Upper lobe of left lung (tissue), 6 donors: ENCODE measurements around the gene ZNF212. TPM values are rescaled to one million over a fixed set of nuclear protein-coding genes. Genes with fewer than 3 reads are reported as not detected.
"Not testable (repeated sequence)": the region's sequence is repeated elsewhere in the genome, so short reads cannot be mapped to it uniquely, and the experiment has no call there.

Experiments used
- ATAC-seq, 2 donors: fragments of 200-7000 bp; cut with Tn5 transposase; one replicate each; pipeline ENCODE4 v1.9.1; 2022; ENCODE audit warnings: mild to moderate bottlenecking in 2 of 2, moderate library complexity in 2 of 2; ENCODE audit not compliant: low FRiP score in 2 of 2
- DNase-seq, 2 donors: peaks; one replicate each; pipeline ENCODE4 v3.0.0-alpha.2; 2019 to 2020
- H3K27ac ChIP-seq, 4 donors: fragments of 200-600 bp; sonication (generic); one replicate each; pipeline ENCODE4 v1.5.1; 2016 to 2019
- H3K27me3 ChIP-seq, 4 donors: fragments of 200-600 bp; sonication (generic); one replicate each; pipeline ENCODE4 v1.5.1; 2017 to 2019
- H3K36me3 ChIP-seq, 4 donors: fragments of 200-600 bp; sonication (generic); one replicate each; pipeline ENCODE4 v1.5.1; 2016 to 2019
- H3K4me1 ChIP-seq, 4 donors: fragments of 200-600 bp; sonication (generic); one replicate each; pipeline ENCODE4 v1.5.1; 2018 to 2019
- H3K4me3 ChIP-seq, 4 donors: fragments of 200-600 bp; sonication (generic); one replicate each; pipeline ENCODE4 v1.5.1; 2017 to 2019; ENCODE audit warnings: mild to moderate bottlenecking in 2 of 4, moderate library complexity in 1 of 4
- H3K9me3 ChIP-seq, 4 donors: fragments of 200-600 bp; sonication (generic); one replicate each; pipeline ENCODE4 v1.5.1; 2018 to 2019
- CTCF ChIP-seq, 6 experiments: fragments of 450-650 bp in 4 of 6; fragments of 200-600 bp in 2 of 6; sonication (generic) in 2 of 6; IDR thresholded peaks; one replicate each; pipeline ENCODE4 v1.5.1; 2016 to 2019; ENCODE audit warnings: antibody characterized with exemption in 6 of 6
- EP300 ChIP-seq, 4 donors: sonication (generic); formaldehyde crosslinking; IDR thresholded peaks; one replicate each; pipeline ENCODE4 v1.5.1; 2017; ENCODE audit warnings: antibody characterized with exemption in 4 of 4, control low read depth in 2 of 4
- POLR2A ChIP-seq, 4 donors: fragments of 450-650 bp; IDR thresholded peaks; one replicate each; pipeline ENCODE4 v1.5.1; 2016 to 2017; ENCODE audit warnings: antibody characterized with exemption in 4 of 4, mild to moderate bottlenecking in 2 of 4
- POLR2AphosphoS5 ChIP-seq, 2 donors: sonication (generic); formaldehyde crosslinking; IDR thresholded peaks; one replicate each; pipeline ENCODE4 v1.5.1; 2017; ENCODE audit warnings: antibody characterized with exemption in 2 of 2
- WGBS, 2 donors: methylation state at CpG; one replicate each; pipeline ENCODE4 v1.1.5; 2017 to 2018; 5-methylcytosine and 5-hydroxymethylcytosine counted together
- total RNA-seq, 6 donors: library from RNA; depleted of rRNA in 4 of 6; stranded (reverse); fragments of >200 nt in 4 of 6; gene quantifications; one replicate each; pipeline versions ENCODE4 v1.1.0 to v1.2.1, GENCODE V29; 2016 to 2021
- donor health status: DM: no; HTN: no; CAD: no; lungs with moderate emphysema.
- donor health status: DM: no; HTN: yes; CAD: no; lungs with severe emphysema.

Gene ZNF212
- total RNA-seq, 6 donors from 2014 or later = 10.3 to 33.5 (median 10.9) TPM

GRCh38 chr7:149226840-149227494 is 12.5 kb upstream of the ZNF212 start:
- Histone ChIP-seq H3K36me3 (peaks cover 0 to 40% (median 28%) of the 10 kb centered on the region in 4 donors), H3K27ac (no peak overlapping the region), H3K27me3 (no peaks in the 10 kb centered on the region), H3K4me1 (no peaks in the 10 kb centered on the region), H3K9me3 (no peaks in the 10 kb centered on the region), H3K4me3 (no peak overlapping the region)
- TF ChIP-seq POLR2AphosphoS5 (IDR thresholded peaks at IDR 0.05) (no peak), EP300 (IDR thresholded peaks at IDR 0.05) (no peak), POLR2A (IDR thresholded peaks at IDR 0.05) (no peak), CTCF (IDR thresholded peaks at IDR 0.05) (no peak)
- ATAC-seq = no peak
- WGBS, 2 donors = 73 to 90% methylated on average over 6 of the region's 6 CpGs
- DNase-seq = no peak

GRCh38 chr7:149228831-149229471 is 10.5 kb upstream of the ZNF212 start:
- Histone ChIP-seq H3K27ac (no peak overlapping the region), H3K36me3 (peaks cover 0 to 22% (median 20%) of the 10 kb centered on the region in 4 donors), H3K27me3 (no peaks in the 10 kb centered on the region), H3K4me3 (no peak overlapping the region), H3K4me1 (no peaks in the 10 kb centered on the region), H3K9me3 (no peaks in the 10 kb centered on the region)
- no peak for TF ChIP-seq EP300 (IDR thresholded peaks at IDR 0.05)
- no peak for TF ChIP-seq POLR2AphosphoS5 (IDR thresholded peaks at IDR 0.05)
- TF ChIP-seq POLR2A (IDR thresholded peaks at IDR 0.05) = no peak
- TF ChIP-seq CTCF (IDR thresholded peaks at IDR 0.05) = no peak
- WGBS, 2 donors = 53 to 64% methylated on average over 7 of the region's 7 CpGs
- DNase-seq = no peak
- no peak for ATAC-seq

GRCh38 chr7:149229526-149229925 is 9.9 kb upstream of the ZNF212 start:
- TF ChIP-seq CTCF (IDR thresholded peaks at IDR 0.05) (no peak), POLR2A (IDR thresholded peaks at IDR 0.05) (no peak), EP300 (IDR thresholded peaks at IDR 0.05) (no peak), POLR2AphosphoS5 (IDR thresholded peaks at IDR 0.05) (no peak)
- no peak overlapping the region for H3K4me3 ChIP-seq
- DNase-seq (no peak), ATAC-seq (no peak)
- no peak overlapping the region for H3K27ac ChIP-seq
- peaks cover 0 to 16% (median 14%) of the 10 kb centered on the region in 4 donors for H3K36me3 ChIP-seq
- H3K9me3 ChIP-seq = no peaks in the 10 kb centered on the region
- H3K27me3 ChIP-seq = no peaks in the 10 kb centered on the region
- H3K4me1 ChIP-seq = no peaks in the 10 kb centered on the region
- 64 to 68% methylated on average over 5 to 6 of the region's 6 CpGs for WGBS, 2 donors

GRCh38 chr7:149232362-149232761 is 7.1 kb upstream of the ZNF212 start:
- no peak for TF ChIP-seq POLR2AphosphoS5 (IDR thresholded peaks at IDR 0.05)
- TF ChIP-seq EP300 (IDR thresholded peaks at IDR 0.05) = no peak
- TF ChIP-seq CTCF (IDR thresholded peaks at IDR 0.05) = no peak
- TF ChIP-seq POLR2A (IDR thresholded peaks at IDR 0.05) = no peak

GRCh38 chr7:149233655-149234204 is 5.7 kb upstream of the ZNF212 start:
- WGBS, 2 donors = 70 to 82% methylated on average over 7 of the region's 7 CpGs
- not testable (repeated sequence) for DNase-seq, H3K36me3 ChIP-seq, H3K27me3 ChIP-seq, ATAC-seq, H3K4me3 ChIP-seq, H3K4me1 ChIP-seq, H3K27ac ChIP-seq, H3K9me3 ChIP-seq

More at GRCh38 chr7:149232362-149232761, 7.1 kb upstream of the ZNF212 start:
- H3K4me3 ChIP-seq = no peak overlapping the region
- no peaks in the 10 kb centered on the region for H3K4me1 ChIP-seq
- H3K27me3 ChIP-seq = no peaks in the 10 kb centered on the region
- no peaks in the 10 kb centered on the region for H3K36me3 ChIP-seq
- DNase-seq (no peak), ATAC-seq (no peak)
- H3K9me3 ChIP-seq = no peaks in the 10 kb centered on the region
- H3K27ac ChIP-seq = no peak overlapping the region
- WGBS, 2 donors = 83 to 89% methylated on average over 2 of the region's 2 CpGs
